ENCODE results near the gene LMNTD2.
"Not testable (repeated sequence)": the region's sequence is repeated elsewhere in the genome, so short reads cannot be mapped to it uniquely, and the experiment has no call there.

LMNTD2 gene

DNA sequence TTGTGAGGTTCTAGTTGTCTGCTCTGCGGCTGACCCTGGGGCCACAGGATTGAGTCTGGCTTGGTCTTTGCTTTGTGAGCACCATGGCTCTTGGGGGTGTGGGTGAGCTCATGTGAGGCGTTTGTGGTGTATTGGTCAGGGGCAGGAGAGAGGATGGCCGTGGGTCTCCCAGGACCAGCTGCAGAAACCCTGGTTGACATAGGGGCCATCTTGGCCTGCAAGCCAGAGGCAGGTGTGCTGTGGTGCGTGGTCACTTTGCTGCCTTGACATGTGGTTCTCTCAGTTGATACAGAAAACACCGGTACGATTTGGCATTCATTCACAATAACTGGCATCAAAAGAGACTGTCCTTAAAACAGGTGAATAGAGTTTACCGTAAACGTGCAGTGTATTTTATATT is 27.0 kb upstream of the LMNTD2 start:
- DNase-seq (ENCODE audit: low spot score) = no peak

DNA sequence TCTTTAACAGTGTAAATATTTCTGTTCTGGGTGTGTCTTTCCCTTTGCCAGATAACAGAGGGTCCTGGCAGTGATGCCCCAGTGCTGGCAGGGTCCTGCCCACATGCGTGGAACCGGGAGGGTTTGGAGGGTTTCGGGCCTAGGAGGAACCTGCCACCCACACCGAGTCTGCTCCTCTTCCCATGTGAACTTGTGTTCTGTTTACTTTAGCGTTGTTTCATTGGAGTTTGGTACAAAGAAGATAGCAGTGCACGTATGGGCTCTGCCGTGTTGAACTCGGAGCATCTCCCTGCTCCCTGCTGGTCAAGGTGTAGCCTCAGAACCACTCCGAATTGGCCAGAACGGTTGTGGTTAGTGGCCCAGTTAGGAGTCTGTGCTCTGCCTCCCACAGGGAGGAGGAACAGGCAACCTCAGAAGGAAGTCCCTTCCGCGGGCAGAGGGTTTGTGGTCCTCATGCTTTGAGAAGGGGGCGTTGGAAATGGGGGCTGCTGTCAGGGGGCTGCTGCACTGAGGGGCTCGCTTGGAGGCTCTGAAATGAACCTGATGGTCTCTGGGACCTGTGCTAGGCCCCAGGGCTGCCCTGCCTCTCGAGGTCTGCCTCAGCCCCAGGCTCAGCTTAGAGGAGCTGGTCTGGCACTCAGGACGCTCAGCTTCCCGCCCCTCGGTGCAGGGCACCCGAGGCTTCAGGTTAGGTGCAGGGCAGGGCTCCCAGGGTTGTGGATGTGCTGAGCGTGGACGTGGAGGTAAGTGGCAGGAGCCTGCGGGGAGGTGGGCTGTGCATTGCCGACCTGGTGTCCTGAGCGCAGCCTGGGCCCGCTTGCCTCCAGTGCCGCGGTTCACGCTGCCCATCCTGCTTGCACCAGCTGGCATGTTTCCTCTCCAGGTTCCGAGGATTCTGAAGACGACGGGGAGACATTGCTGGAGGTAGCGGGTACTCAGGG is 26.1 kb upstream of the LMNTD2 start:
- DNase-seq (ENCODE audit: low spot score) = no peak

DNA sequence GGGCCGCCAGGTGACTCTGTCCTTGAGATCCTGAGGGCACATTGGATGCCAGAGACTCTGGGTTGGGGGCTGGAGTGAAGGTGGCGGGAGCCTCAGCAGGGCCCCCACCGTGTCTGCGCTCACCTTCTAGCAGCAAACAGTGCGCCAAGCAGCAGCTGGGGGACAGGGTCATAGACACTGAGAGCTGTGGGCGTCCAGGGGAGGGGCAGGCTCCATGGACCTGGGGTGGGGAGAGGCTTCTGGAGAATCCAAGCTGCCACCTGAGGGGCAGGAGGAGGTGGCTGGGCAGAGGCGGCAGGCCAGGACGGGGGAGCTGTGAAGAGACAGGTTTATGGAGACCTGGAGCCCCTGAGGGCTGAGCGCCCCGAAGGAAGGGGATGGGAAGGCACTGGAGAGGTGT is 23.7 kb upstream of the LMNTD2 start:
- no peak for DNase-seq (ENCODE audit: low spot score)

DNA sequence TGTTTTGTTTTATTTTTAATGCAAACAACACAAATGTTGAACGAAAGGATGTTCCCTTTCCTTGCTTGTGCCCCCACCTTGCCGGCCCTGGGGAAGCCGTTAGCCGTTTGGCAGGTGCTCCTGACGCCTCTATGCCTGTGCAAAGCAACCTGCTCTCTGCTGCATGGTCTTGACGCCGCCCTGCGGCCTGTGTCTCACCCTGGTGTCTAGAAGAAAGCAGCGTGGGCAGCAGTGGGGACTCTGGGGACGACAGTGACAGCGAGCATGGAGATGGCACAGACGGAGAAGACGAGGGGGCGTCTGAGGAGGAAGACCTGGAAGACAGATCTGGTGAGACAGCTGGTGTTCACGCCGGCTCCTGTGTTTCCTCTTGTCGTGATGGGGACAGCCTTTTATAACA is 21.2 kb upstream of the LMNTD2 start:
- DNase-seq (ENCODE audit: low spot score) = no peak

DNA sequence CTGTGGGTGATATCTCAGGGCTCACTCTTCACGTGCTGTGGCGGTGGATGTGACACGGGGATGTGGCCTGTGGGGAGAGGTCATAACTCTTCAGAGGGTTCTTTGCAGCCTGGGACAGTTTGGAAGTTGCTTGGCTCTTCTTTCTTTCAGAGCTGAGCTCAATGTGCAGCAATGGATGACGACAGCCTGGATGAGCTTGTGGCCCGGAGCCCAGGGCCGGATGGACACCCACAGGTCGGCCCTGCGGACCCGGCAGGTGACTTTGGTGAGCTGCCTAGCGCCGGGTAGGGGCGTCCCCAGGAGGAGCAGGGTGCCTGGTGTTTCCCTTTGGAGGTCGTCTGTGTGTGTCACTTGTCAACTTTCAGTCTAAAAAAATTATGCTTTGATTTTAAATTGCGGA is 20.8 kb upstream of the LMNTD2 start:
- DNase-seq (ENCODE audit: low spot score) = no peak

DNA sequence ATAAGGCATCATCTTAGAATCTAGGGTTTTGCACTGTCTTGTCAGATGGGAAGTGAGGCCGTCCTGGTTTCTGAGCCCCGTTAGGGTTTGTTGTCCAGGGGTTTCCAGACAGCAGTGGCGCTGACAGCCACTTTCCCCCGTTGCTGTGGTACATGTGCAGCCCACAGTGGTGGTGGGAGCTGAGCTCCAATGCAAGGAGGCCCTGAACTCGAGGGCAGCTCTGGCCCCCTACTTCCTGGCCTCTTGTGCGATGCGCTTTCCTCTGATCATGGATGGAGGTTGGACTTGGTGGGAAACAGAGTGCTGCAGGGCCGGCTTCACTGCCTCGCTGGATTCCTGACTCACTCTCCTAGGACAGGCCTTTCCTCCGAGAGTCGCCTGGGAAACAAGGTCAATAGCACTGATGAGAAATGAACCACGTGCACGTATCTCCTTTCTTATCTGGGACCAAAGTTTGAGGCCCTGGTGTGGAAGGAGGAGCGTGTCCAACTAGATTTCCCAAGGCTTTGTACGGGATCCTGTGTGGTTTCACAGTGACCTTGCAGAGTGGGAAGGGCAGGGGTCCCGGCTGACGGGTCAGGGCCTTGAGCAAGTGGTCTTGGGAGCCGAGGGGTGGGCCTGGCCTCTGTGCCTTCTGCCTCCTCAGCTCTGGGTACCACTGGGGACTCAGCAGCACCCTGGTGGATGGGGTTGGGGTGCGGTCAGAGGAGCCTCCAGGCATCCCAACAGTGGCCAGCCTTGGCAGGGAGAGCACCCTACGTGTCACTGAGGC is 19.5 kb upstream of the LMNTD2 start:
- no peak for DNase-seq (ENCODE audit: low spot score)

DNA sequence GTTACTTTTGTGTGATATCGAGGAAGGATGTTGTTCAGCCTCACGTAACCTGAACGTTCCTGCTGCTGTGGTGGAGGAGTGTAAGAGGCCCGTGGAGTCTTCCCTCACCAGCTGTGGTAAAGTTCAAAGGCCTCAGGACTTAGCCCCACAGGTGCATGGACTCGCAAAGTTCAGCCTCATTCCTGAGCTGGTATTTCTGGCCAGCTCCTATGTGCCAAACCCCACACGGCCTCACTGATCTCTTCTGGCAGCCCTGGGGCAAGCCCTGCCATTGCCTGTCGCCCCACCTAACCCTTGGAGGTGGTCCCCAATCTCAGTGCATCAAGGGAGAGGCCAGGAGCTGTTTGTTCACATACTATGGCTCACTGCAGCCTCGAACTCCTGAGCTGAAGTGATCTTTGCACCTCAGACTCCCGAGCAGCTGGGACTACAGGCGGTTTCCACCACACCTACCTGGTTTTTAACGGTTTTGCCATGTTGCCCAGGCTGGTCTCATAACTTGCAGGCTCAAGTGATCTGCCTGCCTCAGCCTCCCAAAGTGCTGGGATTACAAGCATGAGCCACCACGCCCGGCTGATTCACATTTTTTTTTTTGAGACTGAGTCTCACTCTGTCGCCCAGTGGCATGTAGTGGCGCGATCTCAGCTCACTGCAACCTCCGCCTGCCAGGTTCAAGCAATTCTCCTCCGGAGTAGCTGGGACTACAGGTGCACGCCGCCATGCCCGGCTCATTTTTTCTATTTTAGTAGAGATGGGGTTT is 17.9 kb upstream of the LMNTD2 start:
- DNase-seq (ENCODE audit: low spot score) = no peak

DNA sequence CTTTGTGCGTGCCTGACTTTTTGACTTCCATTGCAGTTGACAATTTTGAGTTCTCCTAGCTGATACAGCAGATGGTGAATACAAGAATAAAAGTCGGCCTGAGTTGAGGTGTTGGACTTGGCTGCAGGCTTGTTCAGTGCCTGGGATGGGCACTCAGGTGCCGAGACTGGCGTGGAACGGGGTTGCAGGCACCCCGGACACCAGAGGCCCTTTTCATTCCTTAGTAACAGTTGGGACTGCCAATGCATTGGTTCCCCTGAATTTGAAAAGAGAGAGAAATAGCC is 17.0 kb upstream of the LMNTD2 start:
- no peak for DNase-seq (ENCODE audit: low spot score)

DNA sequence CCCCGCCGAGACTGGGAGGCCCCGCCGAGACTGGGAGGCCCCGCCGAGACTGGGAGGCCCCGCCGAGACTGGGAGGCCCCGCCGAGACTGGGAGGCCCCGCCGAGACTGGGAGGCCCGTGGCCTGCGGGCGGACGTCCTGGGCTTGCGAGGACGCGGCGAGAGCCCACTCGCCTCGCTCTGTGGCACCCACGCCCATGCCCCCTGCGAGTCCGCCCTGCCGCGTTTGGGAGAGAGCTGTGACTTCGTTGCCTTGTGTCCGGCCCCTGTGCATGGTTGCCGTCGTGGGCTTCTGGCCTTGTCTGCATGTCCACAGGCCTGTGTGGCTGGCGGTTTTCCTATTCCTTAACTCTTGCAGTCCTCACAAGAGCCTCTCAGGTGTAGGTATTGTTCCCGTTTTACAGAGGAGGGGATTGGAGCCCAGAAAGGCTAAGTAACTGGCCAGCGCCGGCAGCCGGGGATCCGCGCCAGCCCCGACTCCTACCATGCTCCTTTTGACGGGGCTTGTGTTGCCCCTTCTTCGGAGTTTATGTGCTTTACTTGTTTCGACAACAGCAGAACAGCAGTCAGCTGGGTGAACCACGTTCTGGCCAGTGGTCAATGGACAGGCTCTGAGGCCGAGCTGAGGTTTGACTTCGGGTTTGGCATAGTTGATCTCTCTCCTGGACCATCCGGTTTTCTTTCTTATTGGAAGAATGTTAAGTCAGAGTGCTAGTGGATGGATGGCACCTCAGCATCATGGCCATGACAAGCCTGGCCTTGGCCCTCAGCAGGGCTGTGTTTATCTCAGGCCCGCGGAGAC is 16.5 kb upstream of the LMNTD2 start:
- DNase-seq (ENCODE audit: low spot score) = no peak

DNA sequence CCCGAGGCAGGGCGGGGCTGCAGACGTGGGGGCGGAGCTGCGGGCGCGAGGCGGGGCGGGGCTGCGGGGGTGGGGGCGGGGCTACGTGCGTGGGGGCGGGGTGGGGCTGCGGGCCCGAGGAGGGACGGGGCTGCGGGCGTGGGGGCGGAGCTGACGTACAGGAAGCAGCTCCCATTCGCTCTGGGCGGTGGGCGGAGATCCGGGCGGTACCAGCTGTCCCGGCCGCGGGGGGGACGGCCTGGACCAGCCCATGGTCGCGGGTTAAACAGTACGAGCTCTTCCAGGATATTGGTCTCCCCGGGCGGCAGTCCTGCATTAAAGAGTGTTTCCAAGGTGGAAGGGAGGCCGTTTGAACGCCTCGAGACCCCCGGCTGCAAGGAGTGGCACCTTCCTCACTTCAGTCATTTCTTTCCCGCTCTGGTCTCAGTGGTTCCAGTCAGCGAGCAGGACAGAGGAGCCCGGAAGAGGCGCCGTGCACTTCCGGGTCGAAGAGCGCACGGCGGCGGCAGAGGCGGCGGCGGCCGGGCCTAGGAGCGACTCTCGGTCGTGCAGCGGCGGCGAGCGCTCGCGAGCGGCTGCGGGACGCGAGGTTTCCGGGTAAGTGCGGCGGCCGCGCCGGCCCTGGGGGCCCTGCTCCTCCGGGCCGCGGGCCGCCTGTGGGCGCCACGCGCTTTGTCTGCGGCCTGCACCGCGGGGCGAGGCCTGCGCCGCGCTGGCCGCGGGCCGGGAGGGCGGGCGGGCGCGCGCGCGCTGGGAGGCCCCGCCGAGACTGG is 15.6 kb upstream of the LMNTD2 start, which contains the start of gene PHRF1:
PHRF1 (plus strand) TSS at position 475 of the 773 bp plus-strand sequence. CDS start 5,043 bp downstream, outside the sequence.
- peak; percentile 99 for DNase-seq (ENCODE audit: low spot score)

DNA sequence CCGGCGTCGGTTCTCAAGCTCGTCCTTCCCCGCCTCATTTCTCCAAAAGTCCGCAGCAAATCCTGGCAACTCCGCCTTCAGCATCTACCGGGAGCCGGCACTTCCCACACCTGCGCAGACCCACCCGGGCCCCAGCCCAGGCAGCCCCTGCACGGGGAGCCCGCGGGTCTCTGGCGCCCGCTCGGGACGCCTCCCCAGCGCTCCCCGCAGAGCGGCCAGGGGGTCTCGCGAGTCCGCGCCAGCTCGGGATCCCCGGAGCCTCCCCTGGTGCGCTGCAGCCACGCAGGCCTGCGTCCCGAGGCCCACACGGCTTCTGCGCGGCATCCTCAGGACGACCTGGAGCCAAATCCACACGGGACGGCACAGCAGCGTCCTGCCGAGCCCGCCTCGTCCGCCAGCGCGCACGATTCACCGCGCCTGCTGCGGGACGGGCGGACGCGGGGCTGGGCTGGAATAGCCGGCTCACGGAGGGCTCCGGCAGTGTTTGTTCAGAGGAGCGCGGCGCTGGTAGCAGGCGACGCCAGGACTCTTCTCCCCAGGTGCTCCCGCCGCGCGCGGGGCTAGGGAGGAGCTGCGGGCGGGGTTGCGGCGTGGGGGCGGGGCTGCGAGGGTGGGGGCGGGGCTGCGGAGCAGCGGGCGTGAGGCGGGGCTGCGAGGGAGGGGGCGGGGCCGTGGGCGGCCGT is 14.9 kb upstream of the LMNTD2 start:
- no peak for DNase-seq (ENCODE audit: low spot score)

DNA sequence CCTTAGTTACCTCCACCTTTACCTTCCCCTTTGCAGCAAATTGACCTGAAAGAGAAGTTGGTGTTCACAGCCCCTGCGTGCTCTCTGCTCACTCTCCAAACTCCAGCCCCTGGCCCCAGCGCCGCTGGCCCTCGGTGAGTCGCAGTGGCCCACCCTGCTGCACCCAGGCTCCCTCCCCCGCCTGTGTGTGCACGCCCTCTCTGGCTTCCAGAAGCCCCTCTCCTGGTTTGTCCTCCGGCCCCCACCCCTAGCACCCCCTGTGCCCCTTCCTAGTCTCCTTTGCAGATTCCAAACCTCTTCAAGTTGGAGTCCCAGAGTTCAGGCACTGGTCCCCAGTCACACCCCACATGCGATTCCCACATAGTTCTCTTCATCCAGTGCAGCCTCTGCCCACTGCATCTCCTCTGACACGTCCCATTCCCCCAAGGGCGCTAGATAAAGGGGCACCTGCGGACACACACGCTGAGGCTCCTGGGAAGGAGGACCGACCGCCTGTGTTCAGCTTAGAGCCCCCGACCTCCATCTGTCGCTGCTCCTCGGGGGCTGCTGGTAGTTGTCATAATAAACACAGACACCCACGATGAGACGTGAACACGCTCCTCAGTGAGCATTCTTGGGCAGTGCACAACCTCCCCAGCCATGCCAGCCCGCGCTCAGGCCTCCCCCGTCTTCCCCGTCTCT is 14.2 kb upstream of the LMNTD2 start:
- no peak for DNase-seq (ENCODE audit: low spot score)

DNA sequence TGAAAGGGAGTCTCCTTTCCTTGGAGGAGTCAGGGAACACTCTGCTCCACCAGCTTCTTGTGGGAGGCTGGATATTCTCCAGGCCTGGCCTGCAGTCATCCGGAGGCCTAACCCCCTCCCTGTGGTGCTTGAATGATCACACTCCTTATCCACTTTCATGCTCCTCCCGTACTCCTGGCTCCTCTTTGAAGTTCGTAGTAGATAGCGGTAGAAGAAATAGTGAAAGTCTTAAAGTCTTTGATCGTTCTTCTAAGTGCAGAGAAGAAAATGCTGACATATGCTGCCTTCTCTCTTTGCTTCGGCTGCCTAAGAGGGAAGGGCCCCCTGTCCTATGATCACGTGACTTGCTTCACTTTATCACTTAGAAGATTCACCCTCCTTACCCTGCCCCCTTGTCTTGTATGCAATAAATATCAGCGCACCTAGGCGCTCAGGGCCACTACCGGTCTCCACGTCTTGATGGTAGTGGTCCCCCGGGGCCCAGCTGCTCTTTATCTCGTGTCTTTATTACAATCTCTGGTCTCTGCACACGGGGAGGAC is 13.6 kb upstream of the LMNTD2 start:
- not testable (repeated sequence) for DNase-seq (ENCODE audit: low spot score)

DNA sequence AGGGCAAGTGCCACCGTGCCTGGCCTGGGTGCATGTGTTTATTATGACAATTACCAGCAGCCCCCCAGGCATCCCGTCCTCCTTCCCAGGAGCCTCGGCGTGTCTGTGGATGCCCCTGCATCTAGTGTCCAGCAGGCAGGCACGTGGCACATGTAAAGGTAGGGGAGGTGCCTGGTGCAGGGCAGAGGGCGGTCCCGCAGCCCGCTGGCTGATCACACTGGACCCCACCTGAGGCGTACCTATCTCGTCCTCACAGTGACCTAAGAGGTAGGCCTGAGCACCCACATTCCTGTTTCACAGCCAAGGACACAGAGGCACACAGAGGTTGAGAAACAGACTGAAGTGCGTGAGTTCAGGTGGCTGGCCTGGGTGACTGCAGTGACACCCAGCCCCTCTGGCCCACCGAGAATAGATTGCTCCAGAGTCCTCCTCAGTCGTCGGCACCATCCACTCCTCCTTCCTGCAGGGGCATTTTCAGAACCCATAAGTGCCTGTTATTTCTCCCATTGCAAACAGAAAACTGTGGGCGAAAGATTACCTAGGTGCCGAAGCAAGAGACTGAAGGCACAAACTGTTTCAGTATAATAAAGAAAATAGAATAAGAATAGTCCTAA is 12.7 kb upstream of the LMNTD2 start:
- DNase-seq (ENCODE audit: low spot score) = no peak

DNA sequence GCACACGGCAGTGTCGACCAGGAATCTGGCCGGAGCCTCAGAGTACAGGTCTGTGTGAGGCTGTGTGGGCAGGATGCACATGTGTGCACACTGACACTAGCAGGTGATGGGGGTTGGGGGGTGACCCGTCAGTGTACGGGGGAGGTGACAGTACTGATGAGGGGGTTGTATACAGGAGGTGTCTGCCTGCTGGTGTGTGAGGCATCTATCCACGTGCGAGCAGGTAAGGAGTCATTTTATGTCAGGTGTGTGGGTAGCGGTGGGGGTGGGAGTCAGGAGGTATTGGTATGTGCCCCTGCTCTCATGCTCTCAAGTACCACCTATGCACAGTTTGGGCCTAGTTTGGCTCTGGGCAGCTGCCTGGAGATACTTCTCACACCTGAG is 11.3 kb upstream of the LMNTD2 start:
- DNase-seq (ENCODE audit: low spot score) = no peak

DNA sequence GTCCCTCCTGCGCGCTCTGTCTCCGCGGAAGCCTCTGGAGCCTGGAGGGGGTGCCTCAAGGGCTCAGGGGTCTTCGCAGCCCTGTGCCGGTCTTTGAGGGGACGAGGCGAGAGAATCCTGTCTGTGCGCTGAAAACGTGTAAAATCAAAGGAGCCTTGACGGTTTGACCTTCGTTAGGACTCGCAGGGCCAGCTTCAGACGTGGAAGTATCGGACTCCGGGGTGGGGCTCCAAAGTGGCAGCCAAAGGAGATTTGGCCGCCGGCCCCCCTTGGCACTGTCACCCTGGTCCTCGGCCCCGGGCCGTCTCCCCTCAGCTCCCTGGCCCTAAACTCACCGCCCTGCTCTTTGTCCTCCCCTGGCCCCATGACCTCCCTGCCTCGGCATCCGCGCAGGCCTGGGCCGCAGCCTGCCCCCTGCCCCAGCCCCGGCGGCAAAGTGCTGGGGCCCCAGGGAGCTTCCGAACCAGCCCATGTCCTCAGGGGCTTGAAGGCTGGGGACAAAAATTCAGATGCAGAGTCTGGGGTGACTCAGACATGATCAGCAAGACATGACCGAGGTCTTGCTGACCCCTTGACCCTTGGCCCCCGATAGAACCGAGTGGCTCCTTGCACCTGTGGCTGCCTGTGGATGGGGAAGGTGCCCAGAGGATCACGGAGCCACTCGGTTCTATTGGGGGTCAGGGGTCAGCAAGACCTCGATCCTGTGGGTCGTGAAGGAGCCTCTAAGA is 8.8 kb upstream of the LMNTD2 start:
- no peak for DNase-seq (ENCODE audit: low spot score)

DNA sequence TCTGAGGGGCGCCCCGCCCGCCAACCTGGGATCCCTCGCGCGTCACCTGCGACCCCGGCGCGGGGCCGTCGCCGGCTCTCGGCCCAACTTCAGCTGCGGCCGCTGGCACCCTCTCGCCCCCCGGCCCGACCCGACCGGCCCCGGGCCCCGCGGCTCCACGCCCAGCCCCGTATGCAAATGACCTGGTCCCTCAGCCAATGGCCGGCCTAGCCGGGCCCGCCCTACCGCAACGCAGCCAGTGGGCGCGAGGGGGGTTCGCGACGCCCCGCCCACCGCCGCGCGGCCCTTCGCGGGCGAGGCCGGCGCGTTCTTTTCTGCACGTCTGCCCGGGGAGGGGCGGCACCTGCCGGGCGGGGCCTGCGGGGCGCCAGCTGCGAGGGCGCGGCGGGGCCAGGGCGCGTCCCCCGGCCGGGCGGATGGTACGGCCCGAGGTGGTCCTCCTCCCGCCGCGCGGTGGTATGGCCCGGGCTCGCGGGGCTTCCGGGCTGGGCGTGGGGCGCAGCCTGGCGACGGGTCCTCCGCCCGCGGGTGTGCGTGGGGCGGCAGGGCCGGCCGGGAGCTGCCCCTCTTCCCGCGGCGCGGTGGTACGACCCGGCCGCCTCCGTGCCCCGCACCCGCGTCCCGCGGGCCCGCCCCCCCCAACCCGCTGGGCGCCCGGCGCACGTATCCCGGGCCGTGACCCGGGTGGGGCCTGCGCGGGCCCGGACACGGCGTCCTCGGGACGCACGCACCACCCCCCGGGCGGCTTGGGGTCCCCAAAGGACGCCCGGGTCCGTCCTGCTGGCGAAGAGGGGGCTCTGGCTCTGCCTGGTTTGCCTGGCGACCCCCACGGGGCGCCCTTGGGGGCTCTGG is 8.0 kb upstream of the LMNTD2 start:
- DNase-seq (ENCODE audit: low spot score) = peak; percentile 98
